Measurements from ENCODE around the gene BFSP2.

The BFSP2 gene

GRCh38 chr3:133375403-133375745, 24.5 kb upstream of the BFSP2 start:
- no peaks in the 10 kb centered on the region for H3K9me2 ChIP-seq (replicated peaks; ENCODE audit: insufficient read depth, low read length)
- no peak overlapping the region for H2AFZ ChIP-seq (ENCODE audit: low read depth, low read length, severe bottlenecking)
- no peaks in the 10 kb centered on the region for H3K27me3 ChIP-seq (ENCODE audit: low read length)
- no peaks in the 10 kb centered on the region for H3K9me3 ChIP-seq (ENCODE audit: insufficient read depth, low read length)
- H3K27ac ChIP-seq (ENCODE audit: low read depth, low read length): no peak overlapping the region
- no peaks in the 10 kb centered on the region for H3F3A ChIP-seq (ENCODE audit: insufficient read depth)
- H3K4me3 ChIP-seq (ENCODE audit: insufficient read depth, low read length, poor library complexity, severe bottlenecking): no peak overlapping the region
- H3K9ac ChIP-seq (ENCODE audit: low read length): no peak overlapping the region
- no peak overlapping the region for H3K4me2 ChIP-seq (ENCODE audit: low read depth, low read length, poor library complexity, severe bottlenecking)
- no peaks in the 10 kb centered on the region for H3K36me3 ChIP-seq (ENCODE audit: low read length)
- no peaks in the 10 kb centered on the region for H4K20me1 ChIP-seq (ENCODE audit: low read depth, low read length)
- TF ChIP-seq CTCF (IDR thresholded peaks at IDR 0.05; ENCODE audit: insufficient read depth, low read length, poor library complexity, severe bottlenecking): no peak
- TF ChIP-seq EZH2phosphoT487 (conservative IDR thresholded peaks at IDR 0.05; ENCODE audit: low read length): no peak
- H3K79me2 ChIP-seq (ENCODE audit: insufficient read depth, low read length): no peaks in the 10 kb centered on the region

- Histone ChIP-seq H3K9ac (ENCODE audit: low read length) (no peak overlapping the region), H3K9me2 (replicated peaks; ENCODE audit: insufficient read depth, low read length) (no peaks in the 10 kb centered on the region), H3K36me3 (ENCODE audit: low read length) (no peaks in the 10 kb centered on the region), H3K27ac (ENCODE audit: low read depth, low read length) (no peak overlapping the region), H3K4me2 (ENCODE audit: low read depth, low read length, poor library complexity, severe bottlenecking) (no peak overlapping the region), H4K20me1 (ENCODE audit: low read depth, low read length) (no peaks in the 10 kb centered on the region), H3K79me2 (ENCODE audit: insufficient read depth, low read length) (no peaks in the 10 kb centered on the region), H3K4me3 (ENCODE audit: insufficient read depth, low read length, poor library complexity, severe bottlenecking) (no peak overlapping the region), H3F3A (ENCODE audit: insufficient read depth) (no peaks in the 10 kb centered on the region), H3K27me3 (ENCODE audit: low read length) (no peaks in the 10 kb centered on the region), H2AFZ (ENCODE audit: low read depth, low read length, severe bottlenecking) (no peak overlapping the region), H3K9me3 (ENCODE audit: insufficient read depth, low read length) (no peaks in the 10 kb centered on the region)
- TF ChIP-seq CTCF (IDR thresholded peaks at IDR 0.05; ENCODE audit: insufficient read depth, low read length, poor library complexity, severe bottlenecking) (no peak), EZH2phosphoT487 (conservative IDR thresholded peaks at IDR 0.05; ENCODE audit: low read length) (no peak)
Observed at GRCh38 chr3:133376810-133377209, 23.0 kb upstream of the BFSP2 start.

DNA sequence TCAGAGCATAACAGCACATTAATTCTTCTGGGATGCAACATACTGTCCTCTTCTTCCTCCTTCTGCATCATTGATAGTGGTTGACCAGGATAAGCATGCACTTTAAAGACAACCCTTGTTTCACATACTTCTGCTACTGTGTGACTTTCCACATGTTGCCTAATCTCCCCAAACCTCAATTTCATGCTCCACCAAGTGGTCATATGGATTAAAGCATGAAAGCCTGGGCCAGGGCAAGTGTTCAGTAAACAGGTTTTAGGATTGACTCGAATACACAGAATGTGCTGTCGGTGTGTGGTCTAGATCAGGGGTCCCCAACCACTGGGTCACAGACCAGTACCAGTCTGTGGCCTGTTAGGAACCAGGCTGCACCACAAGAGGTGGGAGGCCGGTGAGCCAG, 22.5 kb upstream of the BFSP2 start:
- H3K79me2 ChIP-seq (ENCODE audit: insufficient read depth, low read length): no peaks in the 10 kb centered on the region
- no peaks in the 10 kb centered on the region for H4K20me1 ChIP-seq (ENCODE audit: low read depth, low read length)
- no peaks in the 10 kb centered on the region for H3F3A ChIP-seq (ENCODE audit: insufficient read depth)
- no peaks in the 10 kb centered on the region for H3K27me3 ChIP-seq (ENCODE audit: low read length)
- no peak overlapping the region for H3K9ac ChIP-seq (ENCODE audit: low read length)
- H3K36me3 ChIP-seq (ENCODE audit: low read length): no peaks in the 10 kb centered on the region
- no peak overlapping the region for H3K27ac ChIP-seq (ENCODE audit: low read depth, low read length)
- TF ChIP-seq CTCF (IDR thresholded peaks at IDR 0.05; ENCODE audit: insufficient read depth, low read length, poor library complexity, severe bottlenecking): no peak
- no peak for TF ChIP-seq EZH2phosphoT487 (conservative IDR thresholded peaks at IDR 0.05; ENCODE audit: low read length)
- H2AFZ ChIP-seq (ENCODE audit: low read depth, low read length, severe bottlenecking): no peak overlapping the region
- no peaks in the 10 kb centered on the region for H3K9me3 ChIP-seq (ENCODE audit: insufficient read depth, low read length)
- no peak overlapping the region for H3K4me2 ChIP-seq (ENCODE audit: low read depth, low read length, poor library complexity, severe bottlenecking)
- H3K4me3 ChIP-seq (ENCODE audit: insufficient read depth, low read length, poor library complexity, severe bottlenecking): no peak overlapping the region
- no peaks in the 10 kb centered on the region for H3K9me2 ChIP-seq (replicated peaks; ENCODE audit: insufficient read depth, low read length)

DNA sequence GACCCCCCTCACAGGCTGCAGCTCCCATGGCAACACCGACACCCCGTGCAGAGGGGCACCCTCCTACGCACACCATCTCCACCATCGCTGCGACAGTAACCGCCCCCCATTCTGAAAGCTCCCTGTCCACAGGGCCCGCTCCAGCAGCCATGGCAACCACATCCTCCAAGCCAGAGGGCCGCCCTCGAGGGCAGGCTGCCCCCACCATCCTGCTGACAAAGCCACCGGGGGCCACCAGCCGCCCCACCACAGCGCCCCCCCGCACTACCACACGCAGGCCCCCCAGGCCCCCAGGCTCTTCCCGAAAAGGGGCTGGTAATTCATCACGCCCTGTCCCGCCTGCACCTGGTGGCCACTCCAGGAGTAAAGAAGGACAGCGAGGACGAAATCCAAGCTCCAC, 19.9 kb upstream of the BFSP2 start:
- Histone ChIP-seq H4K20me1 (ENCODE audit: low read depth, low read length) (no peaks in the 10 kb centered on the region), H3K27ac (ENCODE audit: low read depth, low read length) (no peak overlapping the region), H3K79me2 (ENCODE audit: insufficient read depth, low read length) (no peaks in the 10 kb centered on the region), H3K9ac (ENCODE audit: low read length) (no peak overlapping the region), H3K4me2 (ENCODE audit: low read depth, low read length, poor library complexity, severe bottlenecking) (no peak overlapping the region), H3K9me3 (ENCODE audit: insufficient read depth, low read length) (no peaks in the 10 kb centered on the region), H3K4me3 (ENCODE audit: insufficient read depth, low read length, poor library complexity, severe bottlenecking) (no peak overlapping the region), H3F3A (ENCODE audit: insufficient read depth) (no peaks in the 10 kb centered on the region), H3K36me3 (ENCODE audit: low read length) (no peaks in the 10 kb centered on the region), H2AFZ (ENCODE audit: low read depth, low read length, severe bottlenecking) (no peak overlapping the region), H3K27me3 (ENCODE audit: low read length) (no peaks in the 10 kb centered on the region), H3K9me2 (replicated peaks; ENCODE audit: insufficient read depth, low read length) (no peaks in the 10 kb centered on the region)
- no peak for TF ChIP-seq EZH2phosphoT487 (conservative IDR thresholded peaks at IDR 0.05; ENCODE audit: low read length)
- no peak for TF ChIP-seq CTCF (IDR thresholded peaks at IDR 0.05; ENCODE audit: insufficient read depth, low read length, poor library complexity, severe bottlenecking)
